GM19372 (cell line): ENCODE results near the gene SLC51A.
"Not testable (repeated sequence)": the region's sequence is repeated elsewhere in the genome, so short reads cannot be mapped to it uniquely, and the experiment has no call there.

Experiments used
- ATAC-seq: cut with Tn5 transposase; IDR thresholded peaks from one replicate; pipeline ENCODE4 v1.9.1; 2021; ENCODE audit warnings: mild to moderate bottlenecking, low read depth, moderate library complexity; ENCODE audit not compliant: unreplicated experiment

The SLC51A gene

DNA sequence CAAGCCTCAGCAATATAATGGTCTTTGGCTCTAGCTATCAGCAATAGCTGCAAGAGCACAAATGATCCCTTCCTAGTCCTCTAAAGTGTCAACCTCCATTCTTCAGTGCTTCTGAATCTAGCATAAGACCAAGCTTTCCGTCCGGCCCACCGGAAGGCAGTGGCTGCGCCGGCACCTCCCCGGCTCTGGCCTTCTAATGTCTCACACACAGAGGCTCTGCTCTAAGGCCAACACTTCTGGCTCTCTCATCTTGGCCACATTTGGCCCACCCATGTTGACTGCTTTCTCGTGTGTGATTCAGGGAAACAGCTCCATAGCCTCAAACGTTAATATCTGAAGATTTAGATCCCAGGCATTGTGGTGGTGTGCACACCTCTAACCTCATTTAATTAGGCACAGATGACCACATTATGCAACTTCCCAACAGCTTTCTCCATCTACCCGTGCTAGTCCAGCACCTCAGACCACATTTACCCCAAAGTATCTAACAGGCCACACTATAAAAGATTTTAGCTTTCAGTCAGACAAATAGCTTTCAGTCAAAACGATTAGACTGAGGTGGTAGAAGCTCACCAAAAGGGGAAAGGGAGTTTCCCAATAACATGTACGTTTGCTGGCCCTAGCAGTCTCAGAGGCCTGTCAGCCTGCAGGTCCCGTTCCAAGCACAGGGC, 19.3 kb downstream of the SLC51A start:
- ATAC-seq = no peak

DNA sequence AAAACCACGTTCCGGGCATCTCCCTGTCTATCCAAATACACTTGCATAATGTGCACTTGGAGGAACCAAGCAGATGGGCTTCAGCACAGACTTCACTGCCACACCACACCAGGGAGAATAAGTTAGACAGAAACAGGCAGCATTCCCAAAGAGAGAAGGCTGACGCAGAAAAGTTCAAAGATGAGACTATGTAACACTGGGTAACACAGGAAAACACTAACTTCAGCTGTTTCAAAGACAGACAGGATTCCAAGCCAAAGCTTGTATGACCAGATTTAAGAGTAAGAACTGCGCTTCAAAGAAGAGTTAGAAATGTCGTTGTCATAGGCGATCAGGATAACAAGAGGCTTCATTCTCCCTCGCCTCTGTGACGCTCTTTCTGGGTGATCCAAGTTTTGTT, 19.9 kb downstream of the SLC51A start:
- ATAC-seq = no peak

DNA sequence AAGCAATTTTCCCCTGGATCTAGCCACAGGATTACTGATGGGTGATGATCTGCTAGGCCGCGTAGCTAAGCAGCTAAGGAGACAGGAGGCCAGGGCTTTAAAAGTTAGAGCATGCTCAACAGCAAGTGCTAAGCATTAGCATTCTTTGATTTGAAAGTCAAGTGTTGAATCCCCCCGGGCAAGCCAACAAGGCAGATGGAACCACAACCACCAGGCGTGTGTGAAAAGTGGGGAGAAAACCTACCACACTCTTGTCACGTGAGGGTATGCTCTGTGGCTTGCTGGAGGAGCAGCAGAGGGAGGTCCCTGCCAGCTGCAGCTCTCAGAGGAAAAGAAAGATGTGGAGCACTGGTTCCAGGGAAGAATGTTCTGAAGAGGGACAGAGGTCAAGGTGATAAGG, 20.9 kb downstream of the SLC51A start:
- ATAC-seq = no peak

DNA sequence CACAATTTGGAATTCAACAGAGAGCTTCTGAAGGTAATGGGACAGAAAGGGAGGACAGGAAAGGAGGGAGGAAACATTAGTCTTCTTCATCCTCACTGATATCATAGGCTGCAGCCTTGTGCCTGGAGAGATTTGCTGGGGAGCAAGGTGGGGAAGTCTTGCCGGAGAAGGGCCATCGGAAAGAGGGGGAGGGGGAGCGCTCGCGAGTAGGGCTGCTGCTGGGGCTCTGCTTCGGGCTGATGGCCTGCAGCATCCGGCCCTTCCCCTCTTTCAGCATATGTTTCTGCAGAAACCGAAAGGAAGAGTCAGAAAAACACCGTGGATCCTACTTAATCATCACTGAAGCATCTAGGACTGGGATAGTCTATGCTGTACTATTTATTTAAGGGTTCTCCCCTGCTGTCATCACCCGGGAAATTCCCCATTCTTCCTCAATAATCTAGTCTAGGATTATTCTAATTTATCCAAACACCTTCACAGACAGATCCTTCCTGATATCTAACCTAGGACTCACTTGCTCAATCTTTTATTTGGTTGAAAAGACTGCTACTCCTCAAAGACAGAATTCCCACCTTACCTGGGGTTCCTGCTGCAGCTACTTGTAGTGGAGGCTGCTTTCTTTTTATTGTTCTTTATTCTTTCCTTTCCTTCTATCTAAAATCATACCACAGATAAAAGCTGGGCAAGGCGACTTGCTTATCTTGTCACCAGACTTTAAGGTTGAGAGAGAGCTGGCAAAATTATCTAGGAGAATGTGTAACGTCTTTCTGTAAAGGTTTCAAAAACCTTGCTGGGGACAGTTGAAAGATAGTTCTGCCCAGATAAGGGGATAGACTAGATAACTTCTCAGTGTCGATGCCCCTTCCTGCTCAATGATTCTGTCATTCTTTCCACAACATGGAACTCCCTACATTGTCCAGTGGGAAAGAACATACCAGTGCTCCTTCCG, 22.6 kb downstream of the SLC51A start:
- ATAC-seq = no peak

DNA sequence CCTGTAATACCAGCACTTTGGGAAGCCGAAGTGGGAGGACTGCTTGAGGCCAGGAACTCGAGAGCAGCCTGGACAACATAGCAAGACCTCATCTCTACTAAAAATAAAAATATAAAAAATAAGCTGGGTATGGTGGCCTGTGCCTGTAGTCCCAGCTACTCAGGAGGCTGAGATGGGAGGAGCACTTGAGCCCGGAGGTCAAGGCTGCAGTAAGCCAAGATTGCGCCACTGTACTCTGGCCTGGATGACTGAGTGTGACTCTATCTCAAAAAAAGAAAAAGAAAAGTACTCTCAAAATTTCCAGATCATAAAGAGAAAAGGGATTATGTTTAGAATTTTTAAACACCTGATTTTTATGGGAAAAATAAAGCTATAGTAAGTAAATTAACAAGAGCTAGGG, 24.1 kb downstream of the SLC51A start:
- ATAC-seq = no peak

DNA sequence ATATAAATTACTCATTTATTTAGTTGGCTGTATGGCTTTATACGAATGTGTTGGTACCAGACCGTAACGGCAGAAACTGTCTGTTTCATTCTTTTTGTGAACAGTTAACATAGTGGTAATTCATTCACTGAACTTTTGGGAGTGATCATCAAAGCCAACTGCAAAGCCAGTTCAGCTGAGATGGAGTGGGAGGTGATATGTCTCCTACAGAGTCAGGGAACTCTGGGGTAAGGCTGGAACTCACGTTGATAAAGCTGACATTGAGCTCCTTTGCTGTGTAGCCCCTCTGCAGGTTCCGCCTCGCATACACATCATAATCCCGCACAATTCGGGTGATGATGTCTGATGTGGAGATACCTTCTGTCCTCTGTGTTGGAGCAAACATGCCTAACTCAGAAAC, 25.4 kb downstream of the SLC51A start:
- no peak for ATAC-seq

DNA sequence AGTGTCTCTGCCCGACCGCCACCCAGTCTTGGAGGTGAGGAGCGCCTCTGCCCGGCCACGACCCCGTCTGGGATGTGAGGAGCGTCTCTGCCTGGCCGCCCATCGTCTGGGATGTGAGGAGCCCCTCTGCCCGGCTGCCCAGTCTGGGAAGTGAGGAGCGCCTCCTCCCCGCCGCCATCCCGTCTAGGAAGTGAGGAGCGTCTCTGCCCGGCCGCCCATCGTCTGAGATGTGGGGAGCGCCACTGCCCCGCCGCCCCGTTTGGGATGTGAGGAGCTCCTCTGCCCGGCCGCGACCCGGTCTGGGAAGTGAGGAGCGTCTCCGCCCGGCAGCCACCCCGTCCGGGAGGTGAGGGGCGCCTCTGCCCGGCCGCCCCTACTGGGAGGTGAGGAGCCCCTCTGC, 27.8 kb downstream of the SLC51A start:
- ATAC-seq = not testable (repeated sequence)

DNA sequence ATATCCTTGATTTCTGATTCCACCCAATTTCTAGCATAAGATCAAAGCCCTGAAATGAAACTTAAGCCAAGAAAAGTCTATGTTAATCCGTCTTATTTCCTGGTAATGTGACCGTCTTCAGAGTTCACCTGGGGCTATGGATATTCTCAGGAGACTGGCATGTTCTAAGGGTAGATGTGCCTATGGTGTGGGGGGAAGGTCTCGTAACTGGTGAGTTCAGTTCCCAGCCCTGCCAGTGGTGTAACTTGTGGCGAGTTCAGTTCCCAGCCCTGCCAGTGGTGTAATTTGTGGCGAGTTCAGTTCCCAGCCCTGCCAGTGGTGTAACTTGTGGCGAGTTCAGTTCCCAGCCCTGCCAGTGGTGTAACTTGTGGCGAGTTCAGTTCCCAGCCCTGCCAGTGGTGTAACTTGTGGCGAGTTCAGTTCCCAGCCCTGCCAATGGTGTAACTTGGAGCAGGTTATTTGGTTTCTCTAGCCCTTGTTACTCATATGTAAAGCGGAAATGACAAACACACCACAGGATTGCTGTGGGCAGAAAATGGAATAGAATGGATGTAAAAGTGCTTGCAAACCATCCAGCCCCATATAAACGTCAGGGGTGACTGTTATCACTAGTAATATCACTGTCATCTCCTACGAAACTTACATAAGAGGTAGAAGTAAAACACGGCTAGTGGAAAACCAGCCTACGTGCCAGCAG, 30.4 kb downstream of the SLC51A start:
- ATAC-seq = no peak

DNA sequence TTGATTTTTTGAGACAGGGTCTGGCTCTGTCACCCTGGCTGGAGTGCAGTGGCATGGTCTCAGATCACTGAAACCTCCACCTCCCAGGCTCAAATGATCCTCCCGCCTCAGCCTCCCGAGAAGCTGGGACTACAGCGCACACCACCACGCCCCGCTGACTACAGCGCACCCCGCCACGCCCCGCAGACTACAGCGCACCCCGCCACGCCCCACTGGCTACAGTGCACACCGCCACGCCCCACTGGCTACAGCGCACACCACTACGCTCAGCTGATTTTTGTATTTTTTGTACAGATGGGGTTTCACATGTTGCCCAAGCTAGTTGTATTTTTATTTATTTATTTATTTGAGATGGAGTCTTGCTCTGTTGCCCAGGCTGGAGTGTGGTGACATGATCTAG, 35.6 kb downstream of the SLC51A start:
- ATAC-seq = no peak

DNA sequence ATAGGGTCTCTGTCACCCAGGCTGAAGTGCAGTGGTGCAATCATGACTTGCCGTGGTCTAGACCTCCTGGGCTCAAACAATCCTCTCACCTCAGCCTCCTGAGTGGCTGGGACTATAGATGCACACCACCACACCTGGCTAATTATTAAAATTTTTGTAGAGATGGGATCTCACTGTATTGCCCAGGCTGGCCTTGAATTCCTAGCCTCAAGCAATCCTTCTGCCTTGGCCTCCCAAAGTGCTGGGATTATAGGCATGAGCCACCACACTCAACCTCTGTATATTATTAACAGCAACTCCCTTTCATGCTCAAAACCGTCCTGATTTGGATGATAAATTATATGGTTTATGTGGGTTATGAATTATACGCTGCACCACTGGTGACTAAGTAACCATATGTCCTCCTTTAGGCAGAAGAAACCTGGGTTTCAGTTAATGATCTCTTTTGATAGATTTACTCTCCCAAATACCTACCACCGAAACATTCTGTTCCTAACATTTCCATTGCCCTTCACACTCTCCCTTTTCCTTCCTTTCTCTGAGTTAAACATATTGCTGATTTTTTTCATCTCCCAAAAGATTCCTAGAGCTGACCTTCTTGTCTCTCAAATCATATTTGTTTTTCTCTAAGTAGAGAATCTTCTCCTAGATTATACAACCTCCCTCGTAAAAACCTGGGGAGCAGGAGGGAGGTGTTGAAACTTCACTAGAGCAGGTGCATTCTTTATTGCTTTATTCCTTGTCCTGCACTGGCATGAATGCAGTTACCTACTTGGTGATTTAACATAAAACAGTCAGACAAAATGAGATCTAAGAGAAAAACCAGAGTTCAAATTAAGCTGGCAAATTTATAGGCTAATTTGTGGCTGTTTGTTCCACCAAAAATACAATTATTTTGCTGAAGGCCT, 38.3 kb downstream of the SLC51A start:
- ATAC-seq = no peak

DNA sequence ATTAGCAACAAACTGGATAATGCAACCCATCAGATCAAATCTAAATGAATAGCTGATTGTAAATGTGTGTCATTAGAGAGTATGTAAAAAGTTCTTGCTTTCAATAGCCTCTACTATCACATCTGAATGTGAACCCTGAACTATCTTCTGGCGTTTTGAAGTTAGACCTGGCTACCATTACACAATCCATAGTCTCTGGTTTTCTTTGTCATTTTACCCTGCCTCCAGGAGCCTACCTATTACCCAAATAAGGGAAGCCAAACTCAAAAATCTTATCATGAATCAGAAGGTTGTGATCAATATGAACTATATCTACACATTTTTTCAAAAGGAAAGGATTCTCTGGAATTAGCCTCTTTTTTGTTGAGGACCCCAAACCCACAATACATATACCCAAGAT, 39.4 kb downstream of the SLC51A start:
- ATAC-seq = no peak

DNA sequence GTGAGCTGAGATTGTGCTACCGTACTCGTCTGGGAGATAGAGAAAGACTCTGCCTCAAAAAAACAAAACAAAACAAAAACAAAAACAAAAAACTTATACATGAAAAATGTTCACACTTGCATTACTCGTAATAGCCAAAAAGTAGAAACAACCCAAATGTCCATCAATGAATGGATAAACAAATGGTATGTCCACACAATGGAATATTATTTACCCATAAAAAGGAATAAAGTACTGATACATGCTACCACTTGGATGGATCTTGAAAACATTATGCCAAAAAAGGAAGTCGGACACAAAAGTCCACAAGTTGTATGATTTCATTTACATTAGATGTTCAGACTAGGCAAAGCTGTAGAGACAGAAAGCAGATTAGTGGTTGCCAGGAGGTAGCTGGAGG, 44.5 kb downstream of the SLC51A start:
- ATAC-seq = no peak

DNA sequence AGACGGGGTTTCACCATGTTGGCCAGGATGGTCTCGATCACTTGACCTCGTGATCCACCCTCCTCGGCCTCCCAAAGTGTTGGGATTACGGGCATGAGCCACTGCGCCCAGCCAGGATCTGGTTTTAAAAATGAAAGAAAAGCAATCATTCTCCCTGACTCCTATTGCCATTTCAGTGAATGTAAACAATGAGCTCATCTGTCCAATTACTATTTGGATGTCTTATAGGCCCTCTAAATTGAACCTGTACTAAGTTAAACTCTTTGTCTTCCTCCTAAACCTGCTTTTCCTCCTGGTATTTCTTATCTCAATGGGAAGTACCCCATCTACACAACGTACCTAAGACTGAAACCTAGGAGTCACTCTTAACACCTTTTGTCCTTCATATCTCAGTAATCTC, 47.5 kb downstream of the SLC51A start:
- no peak for ATAC-seq

DNA sequence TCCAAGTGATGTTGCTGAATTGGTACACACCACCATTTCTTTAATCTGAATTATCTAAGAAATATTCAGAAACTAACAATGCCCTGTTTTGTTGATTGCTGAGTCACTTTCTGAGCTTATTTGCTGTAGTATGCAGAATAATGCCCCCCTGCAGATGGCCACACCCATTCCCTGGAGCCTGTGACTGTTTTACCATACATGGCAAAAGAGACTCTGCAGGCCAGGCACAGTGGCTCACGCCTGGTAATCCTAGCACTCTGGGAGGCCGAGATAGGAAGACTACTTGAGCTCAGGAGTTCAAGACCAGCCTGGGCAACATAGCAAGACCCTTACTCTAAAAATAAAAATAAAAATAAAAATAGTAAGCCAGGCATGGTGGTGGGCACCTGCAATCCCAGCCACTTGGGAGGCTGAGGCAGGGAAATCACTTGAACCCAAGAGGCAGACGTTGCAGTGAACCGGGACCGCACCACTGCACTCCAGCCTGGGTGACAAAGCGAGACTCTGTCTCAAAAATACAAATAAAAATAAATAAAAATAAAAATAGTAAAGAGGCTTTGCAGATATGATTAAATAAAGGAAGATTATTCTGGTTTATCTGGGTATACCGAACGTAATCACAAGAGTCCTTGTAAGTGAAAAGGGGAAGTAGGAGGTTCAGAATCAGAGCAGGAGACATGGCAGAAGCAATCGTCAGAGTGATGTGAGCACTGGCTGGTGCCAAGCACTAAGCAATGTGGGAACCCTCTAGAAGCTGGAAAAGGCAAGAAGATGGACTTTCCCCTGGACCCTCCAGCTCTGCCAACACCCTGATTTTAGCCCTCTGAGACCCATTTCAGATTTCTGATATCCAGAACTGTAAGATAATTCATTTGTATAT, 52.2 kb downstream of the SLC51A start:
- no peak for ATAC-seq

DNA sequence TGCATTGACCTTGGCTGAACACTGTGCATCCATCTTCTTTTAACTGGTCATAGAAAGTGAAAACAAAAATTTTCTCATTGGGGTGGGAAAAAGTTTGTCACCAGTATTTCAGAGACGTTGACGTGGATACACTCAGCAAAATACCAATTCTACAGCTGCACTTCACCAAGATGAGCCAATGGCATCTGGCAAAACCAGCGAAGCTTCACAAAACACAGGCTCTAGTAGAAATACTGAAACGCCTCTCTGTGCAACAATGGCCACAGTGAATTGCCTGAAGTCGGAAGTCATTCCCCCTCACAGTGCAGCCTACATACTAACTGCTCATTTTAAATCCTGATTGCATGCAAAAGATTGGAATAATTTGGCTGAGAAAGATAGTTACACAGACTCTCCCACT, 54.2 kb downstream of the SLC51A start:
- no peak for ATAC-seq

DNA sequence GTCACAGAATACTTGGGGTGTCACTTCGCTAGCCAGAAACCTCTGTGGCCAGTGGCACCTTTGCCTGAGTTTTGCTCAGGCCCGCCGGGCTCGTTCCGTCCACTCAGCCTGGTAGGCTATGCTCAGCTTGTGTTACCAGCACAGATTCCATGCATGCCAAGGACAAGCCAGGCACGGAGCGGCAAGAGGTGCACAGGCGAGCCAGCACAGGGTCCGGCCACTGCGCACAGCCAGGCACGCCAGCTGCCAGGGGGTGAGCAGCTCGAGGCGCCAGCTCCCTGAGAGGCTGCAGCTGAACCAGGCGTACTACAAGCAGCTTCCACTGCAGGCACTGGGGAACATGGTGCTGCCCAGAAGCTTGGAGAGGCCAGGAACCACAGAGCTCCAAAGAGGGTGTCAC, 56.5 kb downstream of the SLC51A start:
- no peak for ATAC-seq

DNA sequence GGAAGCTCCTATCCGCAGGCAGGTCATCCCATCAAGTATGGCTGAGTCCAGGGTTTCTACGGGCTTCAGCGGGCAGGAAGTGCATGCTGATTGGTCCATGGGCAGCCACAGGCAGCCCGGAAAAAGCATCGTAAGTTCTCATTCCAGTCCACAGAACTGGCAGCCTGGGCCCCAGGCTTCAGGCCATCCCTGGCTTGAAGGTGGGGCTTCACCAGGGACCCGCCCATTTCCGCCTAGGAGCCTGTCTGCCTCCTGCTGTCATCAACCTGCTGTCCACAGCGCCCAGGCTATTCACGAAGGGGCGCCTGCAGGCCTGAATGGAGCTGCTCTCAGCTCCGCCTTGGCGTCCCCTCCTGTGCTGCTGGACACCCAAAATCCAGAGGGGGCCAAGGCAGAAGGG, 57.3 kb downstream of the SLC51A start:
- ATAC-seq = no peak

DNA sequence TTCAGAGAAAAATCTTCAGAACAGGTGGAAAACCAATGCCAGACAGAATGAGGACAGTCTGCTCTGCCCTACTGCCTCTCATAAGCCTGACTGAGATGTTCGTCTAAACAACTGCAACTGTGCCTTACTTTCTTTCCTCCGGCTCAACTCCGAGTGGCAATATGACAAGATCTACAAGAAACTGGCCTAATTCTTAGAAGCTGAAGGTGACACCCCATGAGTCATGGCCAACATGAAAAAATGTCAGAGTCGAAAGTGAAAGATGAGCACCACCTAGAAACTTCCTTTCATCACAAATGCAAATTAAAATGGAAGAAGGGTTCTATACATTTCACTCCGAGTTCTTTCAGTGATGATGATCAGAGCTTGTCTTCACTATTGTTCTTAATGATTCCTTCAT, 58.3 kb downstream of the SLC51A start:
- peak; percentile 93 for ATAC-seq

DNA sequence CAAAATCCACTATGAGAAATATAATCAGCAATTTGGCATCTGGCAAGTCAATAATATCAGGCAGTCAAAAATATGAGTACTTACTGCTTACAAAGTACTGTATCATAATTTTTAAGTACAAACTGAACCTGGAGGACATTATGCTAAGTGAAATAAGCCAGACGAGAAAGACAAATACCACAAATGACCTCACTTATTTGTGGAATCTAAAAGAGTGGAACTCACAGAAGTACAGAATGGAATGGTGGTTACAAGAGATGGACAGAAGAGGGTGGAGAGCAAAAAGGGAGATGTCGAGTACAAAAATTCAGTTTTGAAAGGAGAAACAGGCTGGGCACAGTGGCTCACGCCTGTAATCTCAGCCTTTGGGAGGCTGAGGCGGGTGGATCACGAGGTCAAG, 58.8 kb downstream of the SLC51A start:
- ATAC-seq = no peak
